ENCODE data around the gene NR1D2. TPM values are rescaled to one million over a fixed set of nuclear protein-coding genes. Genes with fewer than 3 reads are reported as not detected.

Gene NR1D2
- total and polyA plus RNA-seq, 2 of the 13 experiments (the other 11 are each of a cell fraction or from before 2014, with no cell fraction given) = 5.3 to 8.1 TPM

- TF ChIP-seq PRDM10 (CRISPR knock-in tag; IDR thresholded peaks at IDR 0.05; ENCODE audit: low read depth) (no peak), E2F5 (CRISPR knock-in tag; conservative IDR thresholded peaks at IDR 0.05) (no peak), NFIB (CRISPR knock-in tag; IDR thresholded peaks at IDR 0.05; ENCODE audit: borderline replicate concordance) (no peak), ZNF446 (CRISPR knock-in tag; IDR thresholded peaks at IDR 0.05) (no peak), EHMT2 (IDR thresholded peaks at IDR 0.05; ENCODE audit: borderline replicate concordance, low read depth, low read length) (no peak), FOXK1 (CRISPR knock-in tag; IDR thresholded peaks at IDR 0.05; ENCODE audit: borderline replicate concordance, low read depth) (no peak), KLF9 (CRISPR knock-in tag; IDR thresholded peaks at IDR 0.05; ENCODE audit: low read depth) (no peak)
These were observed 21.3 kb upstream of the NR1D2 start (continued) for GRCh38 chr3:23923786-23924185.

- intact Hi-C loops (cut with micrococcal nuclease; ENCODE audit: unreplicated experiment) (no loop called here), in situ Hi-C loops (cut with HindIII; ENCODE audit: extremely low pct_ligation_motif_present, low pct_unique_long_range_greater_than_20kb) (no loop called here)
- FAIRE-seq (no peak), DNase-seq (ENCODE audit: low spot score) (no peak), ATAC-seq (no peak)
- no peak for TF ChIP-seq HNRNPUL1 (IDR thresholded peaks at IDR 0.05; ENCODE audit: low read depth, low read length)
- no peak for TF ChIP-seq HDAC2 (CRISPR knock-in tag; IDR thresholded peaks at IDR 0.05)
- TF ChIP-seq ZNF784 (CRISPR knock-in tag; IDR thresholded peaks at IDR 0.05; ENCODE audit: borderline replicate concordance) = no peak
- no peak for TF ChIP-seq FOSL1 (CRISPR knock-in tag; IDR thresholded peaks at IDR 0.05; ENCODE audit: borderline replicate concordance)
- TF ChIP-seq TCF7 (IDR thresholded peaks at IDR 0.05; ENCODE audit: low read depth) = no peak
- no peak for TF ChIP-seq CHD4 (IDR thresholded peaks at IDR 0.05; ENCODE audit: borderline replicate concordance, low read length)
- no peak for TF ChIP-seq ZKSCAN1 (IDR thresholded peaks at IDR 0.05; ENCODE audit: low read length)
- TF ChIP-seq ZNF431 (CRISPR knock-in tag; IDR thresholded peaks at IDR 0.05; ENCODE audit: borderline replicate concordance, low read depth) = no peak
- no peak for TF ChIP-seq MIER2 (CRISPR knock-in tag; IDR thresholded peaks at IDR 0.05)
- TF ChIP-seq ZNF556 (CRISPR knock-in tag; IDR thresholded peaks at IDR 0.05; ENCODE audit: borderline replicate concordance) = no peak
- no peak for TF ChIP-seq ZNF841 (CRISPR knock-in tag; IDR thresholded peaks at IDR 0.05; ENCODE audit: borderline replicate concordance)
- TF ChIP-seq ZNF12 (CRISPR knock-in tag; IDR thresholded peaks at IDR 0.05) = no peak
- no peak for TF ChIP-seq ZNF839 (CRISPR knock-in tag; IDR thresholded peaks at IDR 0.05; ENCODE audit: borderline replicate concordance)
- H3K9me3 ChIP-seq (ENCODE audit: low read length) = no peaks in the 10 kb centered on the region
- no peak overlapping the region for H3K27ac ChIP-seq (ENCODE audit: extremely low read length, insufficient read depth, low read length)
- no peaks in the 10 kb centered on the region for H3K27me3 ChIP-seq (ENCODE audit: control insufficient read depth in 1 of 2, insufficient read depth in 2 of 2, low read length in 2 of 2)
- no peak overlapping the region for H3K4me2 ChIP-seq (ENCODE audit: low read depth, low read length)
- H2AFZ ChIP-seq (ENCODE audit: low read length) = no peak overlapping the region
- no peak overlapping the region for H3K4me3 ChIP-seq (replicated peaks in 1 of 3; ENCODE audit: insufficient read depth in 1 of 3, low read depth in 2 of 3, low read length in 3 of 3)
- CTCF ChIA-PET (ENCODE audit: low intra/inter-chr PET ratio, low total read pairs) = no interaction called here
- BruUV-seq (replicated peaks) = no TSS peak
- no peaks in the 10 kb centered on the region for H4K20me1 ChIP-seq (ENCODE audit: insufficient read depth, low read length)
- POLR2A ChIA-PET = interaction anchor here (1.3 to 4.4 kb wide), 2 partner anchors 9 to 38 kb away, joined by 4 to 72 read pairs; partner anchors contain the start of genes NKIRAS1 and RPL15
- peaks cover 12% of the 10 kb centered on the region for H3K4me1 ChIP-seq (ENCODE audit: insufficient read depth, low read length)
- 71% methylated on average over 7 of the region's 7 CpGs for WGBS (ENCODE audit: low lambda C conversion rate)
- H3K9ac ChIP-seq (ENCODE audit: insufficient read depth, low read depth, low read length) = no peak overlapping the region
- H3K79me2 ChIP-seq (ENCODE audit: insufficient read depth, low read length) = no peaks in the 10 kb centered on the region
- H3K36me3 ChIP-seq (replicated peaks in 1 of 2; ENCODE audit: control insufficient read depth in 1 of 2, insufficient read depth in 2 of 2, low read length in 2 of 2) = no peaks in the 10 kb centered on the region
These were observed 18.8 kb upstream of the NR1D2 start for GRCh38 chr3:23926246-23926645.

Measured in HepG2 (cell line).